GM12864 (cell line): Measurements from ENCODE around the gene SEPTIN12.
"Not testable (repeated sequence)": the region's sequence is repeated elsewhere in the genome, so short reads cannot be mapped to it uniquely, and the experiment has no call there.

Source experiments
- DNase-seq: peaks from one replicate; pipeline ENCODE4 v3.0.0-alpha.2; 2011; ENCODE audit warnings: low read depth
- H3K4me3 ChIP-seq: 2 replicates; pipeline ENCODE4 v1.5.1; 2011; ENCODE audit warnings: mild to moderate bottlenecking, low read depth, low read length, control low read depth
- CTCF ChIP-seq: IDR thresholded peaks from 2 replicates; pipeline ENCODE4 v1.5.1; 2011; ENCODE audit warnings: low read depth, mild to moderate bottlenecking, moderate library complexity, low read length, control low read depth, inconsistent platforms; ENCODE audit errors: missing control alignments

The SEPTIN12 gene

GRCh38 chr16:4785758-4786433, 2.2 kb downstream of the SEPTIN12 start:
- TF ChIP-seq CTCF, result no peak
- DNase-seq, result no peak
- H3K4me3 ChIP-seq, result no peak overlapping the region

GRCh38 chr16:4784444-4784987, 3.6 kb downstream of the SEPTIN12 start:
- not testable (repeated sequence) for H3K4me3 ChIP-seq, DNase-seq

- TF ChIP-seq CTCF, result no peak
- H3K4me3 ChIP-seq, result no peak overlapping the region
- no peak for DNase-seq
Measured at GRCh38 chr16:4783951-4784336, 4.2 kb downstream of the SEPTIN12 start.

- no peak for TF ChIP-seq CTCF
- H3K4me3 ChIP-seq, result no peak overlapping the region
- DNase-seq, result no peak
Measured at GRCh38 chr16:4783251-4783950, 4.7 kb downstream of the SEPTIN12 start.

GRCh38 chr16:4780235-4780634, 7.9 kb downstream of the SEPTIN12 start:
- no peak for TF ChIP-seq CTCF
- no peak overlapping the region for H3K4me3 ChIP-seq
- no peak for DNase-seq

- DNase-seq, result no peak
- H3K4me3 ChIP-seq, result no peak overlapping the region
- no peak for TF ChIP-seq CTCF
Measured at GRCh38 chr16:4778050-4778392, 10.1 kb downstream of the SEPTIN12 start.

GRCh38 chr16:4777339-4778049, 10.7 kb downstream of the SEPTIN12 start:
- TF ChIP-seq CTCF, result no peak
- no peak for DNase-seq
- no peak overlapping the region for H3K4me3 ChIP-seq
